HUES64 (cell line): Measurements from ENCODE around the gene ZMAT5.
A peak's percentile ranks its signal among the peaks of the same experiment; 100 is the strongest.

Source experiments
- H3K27ac ChIP-seq: 2 replicates; pipeline ENCODE4 v1.7.0; 2013; ENCODE audit warnings: low read depth, low read length, inconsistent platforms
- H3K27me3 ChIP-seq: 2 replicates; pipeline ENCODE4 v1.6.1; 2013; ENCODE audit warnings: mild to moderate bottlenecking, low read length; ENCODE audit not compliant: insufficient read depth
- H3K36me3 ChIP-seq: 2 replicates; pipeline ENCODE4 v1.6.1; 2013; ENCODE audit warnings: mild to moderate bottlenecking, low read length; ENCODE audit not compliant: insufficient read depth
- H3K4me1 ChIP-seq: 2 replicates; pipeline ENCODE4 v1.6.1; 2013; ENCODE audit warnings: mild to moderate bottlenecking, low read length, moderate library complexity; ENCODE audit not compliant: insufficient read depth
- H3K4me3 ChIP-seq: 2 replicates; pipeline ENCODE4 v1.5.1; 2013; ENCODE audit warnings: mild to moderate bottlenecking, low read length, moderate library complexity
- H3K9ac ChIP-seq: 2 replicates; pipeline ENCODE4 v1.6.1; 2013; ENCODE audit warnings: mild to moderate bottlenecking, low read depth, low read length
- H3K9me3 ChIP-seq: 2 replicates; pipeline ENCODE4 v1.6.1; 2013; ENCODE audit warnings: low read depth, low read length; ENCODE audit not compliant: insufficient read depth
- WGBS: fragments of 150-250, 120-280 bp; methylation state at CpG from one replicate; pipeline ENCODE4 v1.1.7; 2013; ENCODE audit warnings: missing lambda C conversion rate; 5-methylcytosine and 5-hydroxymethylcytosine counted together

ZMAT5 gene

DNA sequence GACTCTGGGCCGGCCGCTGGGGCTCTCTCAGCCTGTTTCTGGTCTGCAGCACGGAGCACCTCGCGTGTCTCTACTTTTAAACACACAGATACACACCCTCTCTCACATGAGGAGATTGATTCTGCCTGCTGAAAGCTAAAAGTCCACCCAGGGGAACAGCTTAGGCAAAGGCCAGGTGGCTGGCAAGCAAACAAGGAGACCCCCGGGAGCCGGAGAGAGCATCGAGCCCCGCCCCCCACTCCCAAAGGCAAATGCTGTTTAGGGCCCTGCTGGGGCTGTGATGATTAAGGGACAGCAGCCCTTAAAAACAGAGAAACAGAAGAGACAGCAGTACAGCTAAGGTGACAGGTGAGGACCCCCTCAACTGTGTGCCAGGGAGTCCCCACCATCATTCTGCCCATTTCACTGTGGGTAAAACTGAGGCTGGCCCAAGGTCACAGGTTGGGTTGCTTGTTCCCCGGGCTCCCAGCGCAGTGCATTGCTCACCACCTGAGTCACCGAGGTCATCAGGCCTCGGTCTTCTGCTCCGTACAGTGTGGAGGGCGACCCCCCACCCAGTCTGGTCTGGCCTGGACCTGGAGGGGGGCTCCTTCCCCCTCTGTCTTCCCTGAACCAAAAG lies 40.2 kb downstream of the ZMAT5 start:
- no peak overlapping the region for H3K4me3 ChIP-seq
- no peaks in the 10 kb centered on the region for H3K4me1 ChIP-seq
- no peak overlapping the region for H3K27ac ChIP-seq
- H3K9me3 ChIP-seq, result no peaks in the 10 kb centered on the region
- H3K9ac ChIP-seq, result no peak overlapping the region
- H3K27me3 ChIP-seq, result peaks cover 33% of the 10 kb centered on the region
- no peaks in the 10 kb centered on the region for H3K36me3 ChIP-seq
- WGBS, result 35% methylated on average over 15 of the region's 15 CpGs

DNA sequence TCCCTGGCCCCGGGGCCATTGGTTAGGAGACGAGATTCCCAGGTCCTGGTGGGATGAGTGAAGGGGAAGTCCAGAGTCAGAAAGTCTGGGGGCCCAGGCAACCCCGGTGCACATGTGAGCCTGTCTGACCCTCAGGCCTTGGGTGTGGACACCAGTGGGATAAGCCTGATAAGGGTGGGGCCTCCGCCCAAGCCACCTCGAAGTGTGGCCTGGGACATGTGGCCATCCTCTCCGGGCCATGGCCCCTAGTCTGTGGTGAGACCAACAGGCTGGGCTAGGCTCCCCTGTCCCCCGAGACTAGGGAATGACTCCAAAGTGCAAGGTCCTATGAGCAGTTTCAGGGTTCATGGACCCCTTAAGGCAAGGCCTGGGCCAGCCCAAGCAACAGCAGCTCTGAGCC lies 40.7 kb downstream of the ZMAT5 start:
- Histone ChIP-seq H3K27me3 (peaks cover 38% of the 10 kb centered on the region), H3K9me3 (no peaks in the 10 kb centered on the region), H3K27ac (no peak overlapping the region), H3K36me3 (no peaks in the 10 kb centered on the region), H3K4me1 (no peaks in the 10 kb centered on the region), H3K9ac (no peak overlapping the region), H3K4me3 (no peak overlapping the region)
- WGBS, result 93% methylated on average over 7 of the region's 7 CpGs

DNA sequence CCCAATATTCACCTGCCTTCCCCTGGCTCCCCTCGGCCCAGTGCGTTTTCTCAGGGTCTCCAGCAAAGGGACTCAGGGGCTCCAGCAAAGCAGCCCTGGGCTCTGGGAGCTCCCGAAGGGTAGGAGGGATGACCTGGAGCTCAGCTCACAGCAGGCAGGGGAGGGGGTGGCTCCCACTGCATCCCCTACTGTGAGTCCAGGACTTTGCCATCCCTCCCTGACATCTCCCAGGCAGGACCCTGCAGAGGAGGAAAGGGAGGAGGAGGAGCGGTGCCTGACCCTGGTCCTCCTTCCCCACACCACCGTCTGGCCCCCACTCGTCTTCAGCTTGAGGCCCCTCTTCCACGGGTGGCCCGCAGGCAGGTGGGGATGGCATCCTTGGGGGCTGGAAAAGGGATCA lies 42.0 kb downstream of the ZMAT5 start:
- Histone ChIP-seq H3K36me3 (no peaks in the 10 kb centered on the region), H3K9ac (no peak overlapping the region), H3K27ac (no peak overlapping the region), H3K4me1 (no peaks in the 10 kb centered on the region), H3K9me3 (no peaks in the 10 kb centered on the region), H3K27me3 (peaks cover 50% of the 10 kb centered on the region), H3K4me3 (no peak overlapping the region)
- 73% methylated on average over 7 of the region's 8 CpGs for whole genome bisulfite sequencing

DNA sequence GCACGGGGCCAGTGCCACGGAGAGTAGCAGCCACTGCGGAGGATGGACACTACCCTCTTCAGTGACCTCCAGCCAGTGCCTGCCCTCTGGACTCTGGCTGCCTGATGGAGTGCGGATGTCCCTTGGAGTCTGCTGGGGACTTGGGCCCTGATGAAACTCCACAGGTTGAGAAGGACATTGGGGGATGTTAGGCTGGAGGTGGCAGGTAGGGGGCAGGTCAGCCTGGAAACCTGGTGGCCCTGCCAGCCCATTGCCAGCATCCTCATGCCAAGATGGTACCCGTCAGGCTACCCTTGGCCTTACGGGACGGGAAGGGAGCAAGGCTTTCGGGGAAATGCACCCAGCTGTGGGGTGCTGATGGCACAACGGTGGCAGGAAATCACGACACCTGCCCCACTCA lies 43.0 kb downstream of the ZMAT5 start:
- Histone ChIP-seq H3K4me3 (no peak overlapping the region), H3K27me3 (peaks cover 60% of the 10 kb centered on the region)

DNA sequence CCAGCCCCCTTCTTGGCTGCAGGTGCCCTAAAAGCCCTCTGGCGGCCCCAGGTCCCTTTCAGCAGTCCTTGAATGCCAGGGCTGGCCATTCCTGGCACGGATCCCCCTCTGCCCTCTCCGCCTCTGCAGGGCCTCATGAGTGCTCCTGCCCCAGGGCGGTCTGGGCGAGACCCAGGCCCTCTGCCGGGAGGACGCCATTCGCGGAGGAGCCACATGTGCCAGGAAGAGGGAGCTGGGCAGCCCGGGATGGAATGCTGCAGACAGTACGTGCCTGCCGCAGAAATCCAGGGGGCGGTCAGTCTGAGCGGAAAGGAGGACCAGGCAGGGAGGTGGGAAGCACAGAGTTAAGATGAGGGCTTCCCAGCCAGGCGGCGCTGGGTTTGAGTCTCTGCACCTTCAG lies 44.2 kb downstream of the ZMAT5 start:
- no peak overlapping the region for H3K27ac ChIP-seq

More for the DNA sequence above, 43.0 kb downstream of the ZMAT5 start:
- Histone ChIP-seq H3K9ac (no peak overlapping the region), H3K27ac (no peak overlapping the region), H3K9me3 (no peaks in the 10 kb centered on the region), H3K4me1 (no peaks in the 10 kb centered on the region; the same call in 1 of the 2 replicates), H3K36me3 (no peaks in the 10 kb centered on the region)
- 93% methylated on average over 10 of the region's 10 CpGs for WGBS

DNA sequence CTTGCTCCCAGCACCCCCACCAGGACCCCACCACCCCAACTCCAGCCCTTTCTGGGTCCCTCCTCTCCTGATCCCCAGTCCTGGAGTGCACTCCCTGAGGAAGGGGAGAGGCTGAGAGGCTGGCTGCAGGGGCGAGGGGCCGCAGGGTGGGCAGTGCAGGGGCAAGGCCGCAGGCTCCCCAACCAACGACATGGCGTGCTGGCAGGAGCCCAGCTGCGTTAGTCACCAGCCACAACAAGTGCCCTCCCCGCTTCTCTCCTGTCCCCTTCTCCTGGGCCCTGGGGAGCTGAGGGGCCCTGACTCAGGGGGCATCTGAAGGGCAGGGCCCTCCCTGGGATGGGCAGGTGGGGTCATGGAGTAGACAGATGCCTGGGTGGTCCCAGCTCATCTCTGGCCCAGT lies 44.7 kb downstream of the ZMAT5 start:
- Histone ChIP-seq H3K27ac (no peak overlapping the region), H3K4me3 (no peak overlapping the region), H3K9me3 (no peaks in the 10 kb centered on the region), H3K4me1 (no peaks in the 10 kb centered on the region; the same call in 1 of the 2 replicates), H3K27me3 (peaks cover 75% of the 10 kb centered on the region), H3K36me3 (no peaks in the 10 kb centered on the region), H3K9ac (no peak overlapping the region)
- 88% methylated on average over 7 of the region's 7 CpGs for WGBS

More for the DNA sequence above, 44.2 kb downstream of the ZMAT5 start:
- Histone ChIP-seq H3K9me3 (no peaks in the 10 kb centered on the region), H3K4me1 (no peaks in the 10 kb centered on the region; the same call in 1 of the 2 replicates), H3K27me3 (peaks cover 71% of the 10 kb centered on the region), H3K4me3 (no peak overlapping the region), H3K9ac (no peak overlapping the region), H3K36me3 (no peaks in the 10 kb centered on the region)
- WGBS, result 83% methylated on average over 16 of the region's 16 CpGs

DNA sequence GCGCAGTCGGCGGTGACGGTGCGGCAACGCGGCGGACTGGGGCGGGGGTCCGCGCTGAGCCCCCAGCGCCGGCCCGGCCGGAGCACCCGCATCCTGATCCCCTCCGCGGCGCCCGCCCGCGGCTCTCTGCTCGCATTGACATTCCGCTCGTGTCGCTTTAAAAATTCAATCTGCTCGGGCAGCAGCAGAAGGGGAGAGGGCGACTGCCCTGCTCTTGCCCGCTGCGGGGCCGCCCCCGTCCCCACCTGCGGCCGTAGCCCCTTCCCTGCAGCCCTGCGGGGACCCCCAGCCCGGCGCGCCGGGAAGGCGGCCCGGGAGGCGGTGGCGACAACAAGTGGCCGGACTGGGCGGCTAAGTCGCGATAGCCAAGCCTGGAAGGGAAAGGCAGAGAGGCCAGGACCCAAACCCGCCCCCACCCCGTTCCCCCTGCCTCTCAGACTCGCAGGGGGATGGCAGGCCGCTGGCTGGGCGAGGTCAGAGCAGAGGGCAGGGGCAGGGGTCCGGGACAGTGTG lies 45.9 kb downstream of the ZMAT5 start:
- WGBS, result 2% methylated on average over 52 of the region's 53 CpGs

DNA sequence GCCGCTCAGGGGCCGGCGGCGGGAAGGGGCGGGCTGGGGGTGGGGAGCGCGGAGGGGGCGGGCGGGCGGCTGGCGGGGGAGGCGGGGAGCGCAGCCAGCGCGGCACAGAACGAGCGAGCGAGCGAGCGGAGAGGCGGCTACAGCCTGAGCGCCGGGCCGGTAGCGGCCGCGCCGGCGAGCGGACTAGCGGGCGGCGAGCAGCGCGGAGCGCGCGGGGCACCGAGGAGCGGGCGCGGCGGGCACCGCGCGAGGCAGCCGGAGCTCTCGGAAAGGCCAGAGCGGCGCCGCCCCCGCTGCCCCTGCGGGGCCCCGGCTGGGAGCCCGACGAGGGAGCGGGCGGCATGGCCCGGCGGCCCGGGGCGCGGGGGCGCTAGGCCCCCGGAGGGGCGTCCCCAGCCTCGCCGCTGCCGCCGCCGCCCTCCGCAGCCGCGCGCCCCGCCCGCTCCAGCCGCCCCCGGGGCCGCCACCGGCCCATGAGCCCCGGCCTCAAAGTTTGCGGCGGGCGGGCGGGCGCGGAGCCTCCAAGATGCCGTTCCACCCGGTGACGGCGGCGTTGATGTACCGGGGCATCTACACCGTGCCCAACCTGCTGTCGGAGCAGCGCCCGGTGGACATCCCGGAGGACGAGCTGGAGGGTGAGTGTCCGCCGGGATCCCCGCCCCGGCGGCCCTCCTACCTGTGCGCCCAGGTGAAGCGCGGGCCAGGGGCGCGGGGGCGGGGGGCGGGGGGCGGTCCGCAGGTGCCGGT lies 46.7 kb downstream of the ZMAT5 start, which contains the start of gene CABP7:
CABP7 (plus strand) TSS at position 105 of the 747 bp plus-strand sequence; CDS start at position 527, 422 bp downstream.
- no peaks in the 10 kb centered on the region for H3K36me3 ChIP-seq
- under 1% methylated on average over 113 of the region's 115 CpGs for WGBS
- H3K27me3 ChIP-seq, result peaks cover 73% of the 10 kb centered on the region
- H3K4me1 ChIP-seq, result no peaks in the 10 kb centered on the region; the same call in 1 of the 2 replicates
- peak within 1 kb of the TSS; percentile 40 for H3K4me3 ChIP-seq
- no peak within 1 kb of the TSS for H3K27ac ChIP-seq
- H3K9ac ChIP-seq, result no peak within 1 kb of the TSS
- H3K9me3 ChIP-seq, result no peaks in the 10 kb centered on the region

More for the DNA sequence above, 45.9 kb downstream of the ZMAT5 start:
- H3K27ac ChIP-seq, result no peak overlapping the region
- no peak overlapping the region for H3K9ac ChIP-seq
- peaks cover 79% of the 10 kb centered on the region for H3K27me3 ChIP-seq
- H3K4me1 ChIP-seq, result no peaks in the 10 kb centered on the region; the same call in 1 of the 2 replicates
- H3K9me3 ChIP-seq, result no peaks in the 10 kb centered on the region
- H3K4me3 ChIP-seq, result peak overlapping the region; percentile 40
- H3K36me3 ChIP-seq, result no peaks in the 10 kb centered on the region

DNA sequence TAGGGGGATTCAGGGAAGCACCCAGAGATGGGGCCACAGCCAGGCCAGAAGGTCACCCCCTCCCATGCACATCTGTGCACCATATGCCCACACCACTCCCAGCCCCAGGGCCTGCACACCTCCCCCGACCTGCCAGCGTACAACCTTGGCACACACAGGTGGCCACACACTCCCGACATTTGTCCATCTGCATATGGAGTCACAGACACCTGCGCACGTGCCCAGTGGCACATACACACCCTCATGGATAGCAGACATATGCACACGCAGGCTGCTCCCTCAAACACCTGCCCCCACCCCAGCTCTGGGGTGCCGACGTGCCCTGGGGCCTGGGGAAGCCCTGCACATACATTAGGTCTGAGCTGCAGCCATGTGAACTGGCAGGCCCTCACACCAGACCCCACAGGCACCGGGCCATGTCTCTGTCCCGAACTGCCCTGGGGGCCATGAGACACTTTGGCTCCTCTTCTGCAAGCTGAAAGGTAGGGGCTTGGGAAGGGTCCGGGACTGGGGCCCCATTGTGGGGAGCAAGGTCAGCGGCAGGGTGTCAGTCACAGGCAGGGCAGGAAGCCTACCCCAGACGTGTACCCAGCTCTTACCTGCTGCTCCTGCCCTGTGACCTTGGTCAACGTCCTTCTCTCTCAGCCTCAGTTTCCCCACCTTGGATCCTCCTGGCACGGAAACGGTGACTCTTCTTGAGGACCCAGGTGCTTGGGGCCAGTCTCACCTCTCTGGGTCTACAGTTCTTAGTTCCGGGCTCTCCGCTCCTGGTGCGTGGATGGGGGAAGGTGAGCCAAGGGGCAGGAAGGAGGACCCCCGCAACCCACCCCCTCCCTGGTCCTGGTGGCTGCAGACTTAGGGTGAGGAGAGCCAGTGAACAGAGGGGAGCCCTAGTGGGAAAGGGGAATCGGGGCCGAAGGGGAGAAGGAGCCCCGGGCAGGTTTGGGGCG lies 47.6 kb downstream of the ZMAT5 start:
- Histone ChIP-seq H3K27ac (no peak overlapping the region), H3K4me3 (peak overlapping the region; percentile 33), H3K27me3 (peaks cover 67% of the 10 kb centered on the region), H3K4me1 (no peaks in the 10 kb centered on the region; the same call in 1 of the 2 replicates), H3K36me3 (no peaks in the 10 kb centered on the region), H3K9ac (no peak overlapping the region), H3K9me3 (no peaks in the 10 kb centered on the region)
- WGBS, result 74% methylated on average over 18 of the region's 24 CpGs

DNA sequence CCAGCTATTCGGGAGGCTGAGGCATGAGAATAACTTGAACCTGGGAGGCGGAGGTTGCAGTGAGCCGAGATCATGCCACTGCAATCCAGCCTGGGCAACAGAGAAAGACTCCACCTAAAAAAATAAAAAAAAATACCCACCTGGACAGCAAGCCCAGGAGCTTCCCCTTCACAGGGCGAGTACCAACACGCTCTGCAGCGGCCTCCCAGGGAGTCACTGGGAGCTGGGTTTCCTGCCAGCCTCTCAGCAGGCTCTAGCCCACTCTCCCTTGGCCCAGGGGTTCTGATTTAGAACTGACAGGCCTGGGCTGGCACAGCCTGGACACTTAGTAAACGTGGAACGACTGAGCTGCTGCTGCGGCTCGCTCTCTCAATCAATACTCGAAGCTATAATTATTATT lies 49.0 kb downstream of the ZMAT5 start:
- WGBS, result 84% methylated on average over 11 of the region's 11 CpGs

More for the DNA sequence above, 49.0 kb downstream of the ZMAT5 start:
- Histone ChIP-seq H3K4me1 (no peaks in the 10 kb centered on the region; the same call in 1 of the 2 replicates), H3K27ac (no peak overlapping the region), H3K4me3 (no peak overlapping the region), H3K27me3 (peaks cover 58% of the 10 kb centered on the region), H3K36me3 (no peaks in the 10 kb centered on the region), H3K9me3 (no peaks in the 10 kb centered on the region), H3K9ac (no peak overlapping the region)
